NCI-H2196 (cell line): Measurements from ENCODE around the gene AXIN1.

ENCODE experiments used
- DNase-seq: peaks from one replicate; lab custom pipeline; 2025; ENCODE audit not compliant: unreplicated experiment; lab: John Stamatoyannopoulos, UW

AXIN1 gene

DNA sequence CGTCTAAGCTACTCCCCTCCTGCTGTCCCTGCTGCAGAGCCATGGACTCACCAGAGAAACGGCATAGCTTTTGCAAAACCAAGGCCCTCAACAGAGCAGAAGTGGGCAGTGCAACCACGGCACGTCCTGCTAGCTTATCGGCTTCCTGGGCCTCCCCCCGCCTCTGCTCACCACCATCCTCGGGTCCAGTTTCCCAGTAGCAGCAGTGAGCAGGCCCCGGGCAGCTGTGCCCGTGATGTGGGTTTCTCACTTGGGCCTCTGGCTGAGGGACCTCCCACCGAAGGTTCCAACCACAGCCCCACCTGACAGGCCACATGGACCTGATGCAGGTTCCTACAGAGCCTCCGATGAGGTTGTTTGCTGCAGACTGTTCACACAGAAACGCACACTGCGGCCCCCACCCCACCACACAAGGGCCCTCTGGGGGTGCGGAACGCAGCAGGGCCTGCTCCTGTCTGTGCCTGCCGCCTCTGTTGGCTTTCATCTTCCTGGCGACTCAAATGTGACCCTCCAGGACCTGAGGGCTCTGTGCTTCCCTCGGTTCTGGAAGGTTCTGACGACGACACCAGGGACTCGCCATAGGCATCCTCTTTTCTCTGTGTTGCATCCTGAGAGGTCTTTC lies 44.7 kb downstream of the AXIN1 start:
- no peak for DNase-seq

DNA sequence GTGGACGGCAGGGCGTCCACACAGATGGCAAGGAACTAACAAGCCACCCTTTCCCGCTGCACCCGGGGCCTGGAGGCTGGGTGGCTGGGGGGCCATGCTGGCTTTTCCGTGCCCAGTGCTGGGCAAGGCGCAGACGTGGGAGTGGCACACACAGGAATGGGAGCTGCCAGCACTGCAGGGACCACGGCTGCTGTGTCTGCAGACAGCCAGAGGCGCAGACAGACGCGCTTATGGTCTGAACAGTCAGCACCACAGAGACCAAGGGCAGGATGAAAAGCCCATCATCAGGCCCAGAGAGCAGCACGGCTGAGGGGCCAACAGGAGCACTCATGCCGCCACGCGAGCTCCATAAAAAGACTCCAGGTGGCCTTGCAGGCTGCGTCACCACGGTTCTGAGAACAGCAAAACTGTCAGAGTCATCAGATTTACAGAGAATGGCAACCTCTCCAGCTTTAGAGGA lies 45.6 kb downstream of the AXIN1 start:
- DNase-seq, result no peak

DNA sequence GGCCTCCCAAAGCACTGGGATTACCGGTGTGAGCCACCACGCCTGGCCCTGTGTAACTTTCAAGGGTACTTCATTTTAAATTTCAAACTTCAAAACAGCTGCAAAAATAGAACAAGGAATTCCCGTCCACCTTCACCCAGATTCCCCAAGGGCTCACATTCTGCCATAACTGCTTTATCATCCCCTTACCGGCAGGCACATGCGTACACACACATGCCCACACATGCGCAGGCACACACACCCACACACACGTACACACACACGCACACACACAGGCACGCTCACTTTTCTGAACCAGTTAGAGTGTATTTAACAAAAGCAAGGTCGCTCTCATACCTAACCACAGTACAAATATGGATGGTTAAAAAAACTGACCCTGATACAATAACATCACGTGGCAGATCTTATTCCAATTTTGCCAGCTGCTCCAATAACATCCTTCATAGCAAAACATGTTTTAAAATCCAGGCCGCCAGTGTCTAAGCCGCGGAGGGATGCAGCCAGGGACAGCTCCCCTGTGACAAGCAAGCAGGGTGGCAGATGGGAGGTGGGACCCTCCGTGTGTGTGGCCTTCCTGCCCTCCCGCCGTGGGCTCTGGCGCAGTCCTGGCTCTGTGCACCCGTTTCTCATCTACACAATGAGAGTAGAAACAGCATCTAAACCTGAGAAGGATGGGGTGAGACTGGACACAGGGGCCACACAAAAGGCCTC lies 46.5 kb downstream of the AXIN1 start:
- DNase-seq, result no peak

DNA sequence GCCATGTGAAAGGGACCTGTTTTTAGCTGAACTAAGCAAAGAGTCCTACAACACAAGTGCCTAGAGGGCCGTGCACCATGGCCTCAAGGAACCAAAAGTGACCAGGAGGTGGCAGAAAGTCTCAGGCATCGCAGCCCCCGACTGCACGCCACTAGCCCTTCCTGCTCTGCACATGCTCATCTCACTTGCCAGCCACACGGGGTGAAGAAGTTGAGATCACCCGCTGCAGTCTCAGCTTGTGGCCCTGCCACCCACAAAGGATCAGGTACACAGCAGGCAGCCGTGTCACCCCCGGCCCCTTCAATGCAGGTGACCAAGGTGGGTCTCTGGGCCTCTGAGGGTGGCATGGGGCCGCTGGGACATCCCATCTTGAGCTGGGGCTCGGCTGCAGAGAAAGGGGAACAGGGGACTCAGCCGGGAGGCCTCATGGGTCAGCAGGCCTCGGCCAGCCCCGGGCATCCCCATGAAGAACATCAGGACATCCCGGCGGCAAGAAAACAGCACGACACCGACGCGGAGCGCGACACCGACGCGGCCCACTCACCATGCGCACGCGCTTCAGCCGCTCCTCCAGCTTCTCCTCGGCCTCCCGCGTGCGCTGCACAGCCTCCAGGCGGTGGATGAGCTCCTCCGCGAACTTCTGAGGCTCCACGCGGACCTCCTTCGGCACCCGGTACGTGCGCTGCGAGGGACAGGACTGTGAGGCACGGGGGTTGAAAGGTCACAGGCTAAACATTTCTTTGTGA lies 48.6 kb downstream of the AXIN1 start:
- no peak for DNase-seq

DNA sequence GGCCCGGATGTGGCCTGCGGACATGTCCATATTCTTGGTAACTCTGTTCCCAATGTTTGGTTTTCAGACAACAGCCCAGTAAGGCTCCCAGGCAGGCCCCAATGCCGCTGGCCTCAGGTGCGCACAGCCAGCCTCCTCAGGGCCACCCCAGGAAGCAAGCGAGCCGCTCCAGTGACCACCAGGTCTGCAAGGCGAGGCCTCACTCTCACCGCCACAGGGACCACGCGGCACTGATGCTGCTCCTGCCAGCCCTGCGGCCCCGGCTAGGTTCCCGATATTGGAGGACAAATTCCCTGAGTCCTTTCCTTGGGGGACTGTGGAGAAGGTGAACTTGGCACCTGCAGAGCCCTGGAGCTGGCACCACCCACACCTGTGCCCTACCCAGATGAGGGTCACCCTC lies 50.6 kb downstream of the AXIN1 start:
- no peak for DNase-seq

DNA sequence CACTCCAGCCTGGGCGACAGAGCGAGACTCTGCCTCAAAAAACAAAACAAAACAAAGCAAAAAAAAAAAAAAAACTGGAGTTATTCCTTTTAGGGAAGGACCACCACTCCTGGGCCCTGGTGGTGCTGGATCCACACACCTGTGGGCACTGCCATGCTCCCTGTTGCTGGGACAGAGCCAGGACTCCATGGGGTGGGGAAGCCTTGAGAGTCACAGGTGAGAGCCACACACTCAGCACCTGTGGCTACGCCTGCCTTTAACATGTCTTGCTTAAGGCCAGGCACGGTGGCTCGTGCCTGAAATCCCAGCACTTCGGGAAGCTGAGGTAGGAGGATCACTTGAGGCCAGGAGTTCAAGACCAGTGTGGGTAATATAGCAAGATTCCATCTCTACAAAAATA lies 51.3 kb downstream of the AXIN1 start:
- no peak for DNase-seq

DNA sequence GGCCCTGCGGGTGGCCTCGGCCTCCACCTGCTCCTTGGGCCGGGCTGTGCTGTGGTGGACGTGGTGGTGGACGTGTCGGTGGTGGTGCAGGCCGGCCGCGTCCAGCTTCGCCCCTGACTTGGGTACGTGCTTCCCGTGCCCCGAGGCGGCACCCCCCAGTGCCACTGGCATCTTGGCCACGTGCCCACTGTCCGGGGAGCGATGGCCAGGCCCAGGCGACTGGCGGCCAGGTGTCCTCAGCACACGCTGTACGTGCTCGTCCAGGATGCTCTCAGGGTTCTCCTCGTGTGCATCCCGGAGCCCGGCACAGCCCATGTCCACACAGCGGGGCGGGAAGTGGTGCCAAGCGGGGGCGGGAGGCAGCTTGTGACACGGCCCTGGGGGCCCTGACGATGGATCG lies 54.7 kb downstream of the AXIN1 start:
- no peak for DNase-seq

DNA sequence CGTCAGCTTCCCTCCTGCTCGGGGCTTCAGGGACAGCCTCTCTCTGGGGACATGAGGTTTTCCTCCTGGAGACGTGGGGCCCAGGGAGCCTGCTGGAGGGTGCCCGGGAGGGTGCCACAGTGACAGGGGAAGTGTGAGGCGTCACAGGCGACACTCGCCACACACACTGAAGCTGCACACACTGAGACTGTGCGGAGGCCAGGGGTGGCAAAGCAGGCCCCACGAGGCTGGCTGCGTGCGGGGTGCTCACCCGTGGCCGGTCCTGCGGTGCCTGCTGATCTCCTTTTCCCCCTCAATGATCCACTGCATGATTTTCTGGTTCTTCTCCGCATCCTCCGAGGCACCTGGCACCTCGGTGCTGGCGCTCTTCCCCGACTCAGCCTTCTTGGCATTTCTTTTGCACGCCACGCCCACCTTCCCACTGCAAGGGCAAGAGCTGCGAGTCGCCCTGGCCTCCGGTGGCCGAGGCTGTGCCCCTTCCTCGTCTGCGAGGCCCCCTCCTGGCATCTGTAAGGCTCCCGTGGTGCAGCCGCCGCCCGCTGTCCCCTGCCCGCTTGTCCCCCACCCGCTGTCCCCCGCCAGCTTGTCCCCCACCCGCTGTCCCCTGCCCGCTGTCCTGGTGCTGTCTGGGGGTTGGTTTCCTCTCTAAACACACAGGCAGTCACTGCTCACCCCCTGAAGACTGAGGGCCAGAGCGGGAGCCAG lies 55.6 kb downstream of the AXIN1 start:
- DNase-seq, result no peak

DNA sequence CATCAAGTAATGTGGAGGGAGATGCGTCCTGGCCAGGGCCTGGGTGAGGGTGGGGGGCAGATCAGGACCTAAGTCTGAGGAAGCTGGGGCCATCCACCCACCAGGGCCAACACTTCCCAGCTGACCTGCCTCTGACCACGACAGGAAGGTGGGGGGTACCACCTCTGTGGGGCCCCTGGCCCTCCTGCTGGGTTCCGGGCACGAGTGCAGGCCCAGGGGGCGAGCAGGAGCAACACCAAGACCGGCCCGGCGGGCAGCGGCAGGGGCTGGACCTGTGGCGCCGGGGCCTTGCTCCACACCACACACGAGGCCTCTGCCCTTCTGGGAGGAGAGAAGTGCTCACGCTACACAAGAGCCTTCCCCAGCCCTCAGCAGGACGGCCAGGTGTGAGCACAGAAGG lies 56.2 kb downstream of the AXIN1 start:
- no peak for DNase-seq

DNA sequence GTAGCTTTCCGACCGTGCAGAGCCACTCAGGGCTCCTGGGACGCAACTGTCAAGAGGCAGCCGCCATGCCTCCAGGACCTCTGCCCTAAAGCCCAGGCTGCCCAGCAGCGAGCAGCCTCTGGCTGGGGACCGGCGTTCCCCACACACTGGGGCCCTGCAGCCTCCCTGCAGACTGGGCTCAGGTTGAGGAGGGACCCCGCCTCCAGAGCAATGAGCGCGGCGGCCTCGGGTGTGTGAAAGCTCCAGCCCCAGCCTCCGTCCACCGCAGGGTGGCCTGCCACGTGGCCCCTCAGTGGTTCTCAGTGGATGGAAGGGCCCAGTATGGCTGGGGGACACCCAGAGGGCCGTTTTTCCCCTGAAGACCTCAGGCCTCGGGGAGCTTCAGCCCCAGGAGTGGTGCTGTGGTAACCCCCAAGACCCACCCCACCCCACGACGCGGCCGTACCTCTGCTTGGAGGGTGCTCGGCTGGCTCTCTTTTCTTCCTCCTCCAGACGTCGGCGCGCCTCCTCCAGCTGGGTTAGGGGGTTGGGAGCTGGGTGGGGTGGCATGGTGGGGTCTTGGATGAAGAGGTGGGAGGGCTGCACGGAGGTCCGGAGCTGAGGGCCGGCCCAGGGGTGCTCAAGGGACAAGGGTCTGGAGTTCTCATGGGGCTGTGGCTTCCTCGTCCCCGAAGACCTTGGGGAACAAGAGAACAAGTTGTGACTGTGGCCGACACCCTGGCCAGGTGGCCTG lies 59.3 kb downstream of the AXIN1 start:
- DNase-seq, result no peak

DNA sequence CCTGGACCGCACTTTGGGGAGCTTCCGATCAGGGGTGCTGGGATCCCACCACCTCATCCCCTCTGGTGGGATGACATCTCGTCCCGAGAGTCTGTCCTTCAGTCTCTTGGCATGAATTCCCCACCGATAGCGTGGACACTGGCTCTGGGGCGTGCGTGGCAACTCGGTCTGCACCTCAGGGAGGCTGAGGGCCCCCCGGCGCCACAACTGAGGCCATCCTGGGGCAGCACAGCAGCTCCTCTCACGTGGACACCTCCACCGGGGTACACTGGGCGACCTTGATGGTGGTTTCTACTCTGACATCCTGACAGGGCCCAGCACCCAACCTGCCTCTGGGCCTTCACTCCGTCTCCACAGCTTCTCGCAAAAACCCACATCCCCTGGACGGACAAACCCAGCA lies 61.0 kb downstream of the AXIN1 start:
- DNase-seq, result no peak

DNA sequence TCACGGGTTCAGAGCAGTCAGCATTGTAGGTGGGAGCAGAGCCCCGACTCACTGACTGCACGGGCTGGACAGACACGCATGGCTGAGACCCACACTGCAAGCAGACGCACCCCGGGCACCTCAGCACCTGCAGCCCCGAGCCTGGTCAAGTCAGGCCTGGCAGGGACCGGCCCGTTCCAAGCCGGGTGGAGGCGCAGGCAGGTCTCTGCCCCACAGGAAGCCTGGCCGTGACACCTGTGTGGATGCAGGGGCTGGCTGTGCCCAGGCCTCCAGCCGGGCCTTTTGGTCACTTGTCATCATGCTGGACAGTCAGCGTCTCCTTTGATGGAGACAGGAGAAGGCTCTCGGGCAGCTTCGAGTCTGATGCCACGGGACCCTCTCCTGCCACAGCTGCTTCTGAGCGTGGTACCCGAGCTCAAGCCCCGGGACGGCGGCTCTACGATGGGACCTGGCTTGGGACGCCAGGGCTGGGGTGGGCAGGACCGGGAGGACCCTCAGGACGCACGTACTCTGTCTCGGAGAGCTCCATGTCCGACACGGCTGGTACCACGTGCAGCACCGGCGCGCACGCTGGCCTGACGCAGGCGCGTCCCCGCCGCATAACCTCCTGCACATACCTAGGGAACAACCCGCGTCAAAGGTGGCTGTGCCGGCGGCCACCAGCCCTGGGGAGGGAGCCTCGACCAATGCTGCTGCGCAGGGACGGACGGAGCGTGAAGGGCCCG lies 61.7 kb downstream of the AXIN1 start:
- no peak for DNase-seq

DNA sequence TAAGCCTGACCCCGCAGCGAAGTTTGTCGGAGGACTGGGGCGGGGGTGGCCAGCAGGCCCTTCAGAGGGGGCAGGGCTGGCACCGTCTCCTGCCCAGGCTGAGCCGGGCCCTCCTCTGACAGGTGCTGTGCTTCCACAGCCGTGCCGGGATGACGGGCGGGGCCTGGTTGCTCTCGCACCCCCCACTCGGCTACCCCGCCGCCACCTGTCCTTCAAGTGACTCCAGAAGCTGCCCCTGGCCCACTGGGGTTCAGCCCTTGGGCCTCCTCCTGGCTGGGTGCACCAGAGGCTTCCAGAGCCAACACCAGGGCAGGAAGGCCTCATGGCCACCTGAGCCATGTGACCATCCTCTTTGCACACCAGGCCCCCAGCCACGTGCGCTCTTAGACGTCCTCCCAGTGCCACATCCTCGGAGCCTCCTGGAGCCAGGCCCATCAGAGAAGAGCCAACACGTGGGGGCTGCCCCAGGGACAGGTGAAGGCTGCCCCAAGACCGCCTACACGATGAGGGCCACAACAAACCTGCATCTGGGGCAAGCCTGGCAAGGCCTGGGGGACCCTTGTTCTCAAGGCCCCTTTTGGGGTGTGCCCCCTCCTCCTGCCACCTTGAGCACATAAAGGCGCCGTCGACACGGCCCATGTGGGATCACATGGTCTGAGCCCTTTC lies 62.4 kb downstream of the AXIN1 start:
- no peak for DNase-seq

DNA sequence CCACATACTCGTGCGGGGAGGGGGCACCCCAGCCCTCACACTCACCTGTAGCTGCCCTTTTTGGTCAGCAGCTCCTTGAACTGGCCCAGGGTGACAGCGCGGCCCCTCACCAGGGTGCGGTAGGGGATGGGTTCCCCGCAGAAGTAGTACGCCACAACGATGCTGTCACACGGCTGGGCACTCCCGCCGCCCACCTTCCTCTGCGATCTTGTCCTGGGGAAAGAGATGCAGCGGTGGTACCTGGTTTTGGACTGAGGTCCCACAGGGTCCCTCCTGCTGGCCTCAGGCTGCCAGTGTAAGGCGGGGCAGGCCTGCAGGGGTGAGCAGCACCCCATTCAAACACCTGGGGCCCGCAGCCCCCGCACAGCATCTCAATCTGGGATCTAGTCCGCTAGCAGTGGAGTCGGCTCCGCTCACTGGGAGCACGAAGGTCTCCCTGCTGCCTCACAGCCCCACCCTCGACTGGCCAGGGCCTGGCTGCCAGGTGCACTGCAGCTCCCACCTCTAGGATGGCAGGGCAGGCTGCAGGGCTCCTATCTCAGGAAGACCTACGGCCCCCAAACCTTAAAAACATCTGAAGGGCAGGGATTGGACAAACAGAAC lies 63.0 kb downstream of the AXIN1 start:
- no peak for DNase-seq

DNA sequence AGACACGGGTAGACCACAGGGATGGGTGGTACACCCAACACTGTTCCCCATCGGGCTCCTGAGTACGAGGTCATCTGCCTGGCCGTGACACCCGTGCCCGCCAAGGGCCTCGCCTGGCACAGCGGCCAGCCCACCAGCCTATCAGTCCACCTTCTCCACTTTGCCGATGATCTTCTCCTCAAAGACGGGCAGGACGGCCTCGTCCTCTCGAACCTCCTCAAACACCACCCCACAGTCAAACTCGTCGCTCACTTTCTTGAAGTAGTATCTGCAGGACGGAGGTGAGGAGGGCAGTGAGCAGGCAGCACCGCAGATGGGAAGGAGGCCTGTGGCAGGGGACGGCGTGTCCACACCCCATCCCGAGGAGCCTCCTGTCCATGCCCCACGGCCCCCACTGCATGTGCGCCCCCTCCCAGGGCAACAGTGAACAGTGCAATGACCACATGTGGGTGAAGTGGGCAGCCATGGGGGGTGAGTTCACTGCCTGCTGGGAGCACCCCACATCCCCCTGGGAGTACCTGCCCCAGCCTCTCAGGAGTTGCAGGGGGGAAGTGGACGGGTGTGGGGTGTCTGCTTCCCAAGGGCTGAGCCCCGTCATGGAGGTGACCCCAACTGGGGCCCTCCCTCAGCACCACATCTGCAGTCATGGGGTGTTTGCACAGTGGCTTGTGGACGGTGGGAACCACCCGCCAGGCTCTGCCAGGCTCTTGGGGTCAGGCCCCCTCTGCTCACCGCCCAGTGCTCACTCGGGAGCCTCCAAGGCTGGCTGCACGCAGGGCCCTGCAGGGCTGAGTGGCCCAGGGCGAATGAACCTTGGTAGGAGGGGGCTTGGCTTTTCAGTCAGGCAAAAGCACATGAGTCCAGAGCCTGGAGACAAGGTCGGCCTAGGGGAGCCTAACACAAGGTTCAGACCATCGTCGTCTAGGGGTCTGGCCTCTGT lies 64.3 kb downstream of the AXIN1 start:
- no peak for DNase-seq

DNA sequence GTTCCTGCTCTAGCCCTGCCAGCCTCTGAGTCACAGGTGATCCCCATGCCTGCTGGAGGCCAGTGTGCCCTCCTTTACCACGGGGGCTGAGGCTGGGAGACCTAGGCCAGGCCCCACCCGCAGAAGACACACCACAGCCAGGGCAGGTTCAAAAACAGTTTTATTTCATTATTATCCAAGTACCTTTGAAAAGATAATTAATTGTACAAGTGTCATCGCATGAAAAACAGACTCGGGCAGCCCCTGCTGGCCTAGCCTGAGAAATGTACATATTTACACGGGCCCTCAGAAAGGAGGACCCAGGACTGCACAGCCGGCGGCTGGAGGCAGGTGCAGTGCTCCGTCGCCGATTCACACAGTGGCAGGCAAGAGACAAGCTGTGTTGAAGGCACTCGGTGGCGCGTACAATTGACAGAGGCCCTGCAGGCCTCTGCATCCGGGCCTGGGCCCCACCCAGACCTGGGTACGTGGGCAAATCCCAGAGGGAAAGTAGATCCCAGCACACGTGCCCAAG lies 65.2 kb downstream of the AXIN1 start:
- DNase-seq, result peak; percentile 79

DNA sequence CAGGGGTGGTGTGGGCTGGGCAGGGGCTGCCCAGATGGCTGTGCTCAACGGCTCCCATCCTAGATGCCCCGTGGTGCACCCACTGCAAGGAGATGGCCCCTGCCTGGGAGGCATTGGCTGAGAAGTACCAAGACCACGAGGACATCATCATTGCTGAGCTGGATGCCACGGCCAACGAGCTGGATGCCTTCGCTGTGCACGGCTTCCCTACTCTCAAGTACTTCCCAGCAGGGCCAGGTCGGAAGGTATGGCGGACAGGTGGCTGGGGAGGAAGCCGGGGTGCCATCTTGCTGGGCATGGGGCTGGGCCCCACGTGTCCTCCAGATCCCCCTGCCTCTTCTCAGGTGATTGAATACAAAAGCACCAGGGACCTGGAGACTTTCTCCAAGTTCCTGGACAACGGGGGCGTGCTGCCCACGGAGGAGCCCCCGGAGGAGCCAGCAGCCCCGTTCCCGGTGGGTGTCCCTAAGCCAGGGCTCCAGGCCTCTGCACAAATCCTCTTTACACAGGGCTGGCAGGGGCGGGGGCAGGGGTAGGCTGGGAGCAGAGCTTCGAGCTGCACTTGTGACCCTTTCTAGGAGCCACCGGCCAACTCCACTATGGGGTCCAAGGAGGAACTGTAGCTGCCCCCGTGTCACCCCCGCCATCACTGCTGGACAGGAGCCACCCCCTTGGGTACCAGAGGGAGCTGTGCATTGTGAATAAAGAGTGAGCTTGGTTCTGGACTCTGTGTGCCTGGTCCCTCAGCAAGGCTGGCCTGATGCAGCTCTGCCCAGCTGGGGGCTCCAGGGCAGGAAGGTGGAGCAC lies 65.8 kb downstream of the AXIN1 start:
- no peak for DNase-seq
